Astrocyte of the spinal cord (primary cell): ENCODE measurements around the gene SHISA9.

Experiments
- DNase-seq: peaks from one replicate; pipeline ENCODE4 v3.0.0; 2011; ENCODE audit warnings: low read depth, low spot score
- H3K4me3 ChIP-seq: 2 replicates; pipeline ENCODE4 v1.5.1; 2011; ENCODE audit warnings: low read depth, mild to moderate bottlenecking, low read length, moderate library complexity
- CTCF ChIP-seq: IDR thresholded peaks from 2 replicates; pipeline ENCODE4 v1.5.1; 2012; ENCODE audit warnings: low read depth, mild to moderate bottlenecking, low read length, inconsistent platforms
- in situ Hi-C: cut with HindIII; loops from 2 replicates; pipeline ENCODE4 v1.10.0; 2017; ENCODE audit warnings: low sequenced_read_pairs

The SHISA9 gene

GRCh38 chr16:12936391-12936790 lies 35.0 kb downstream of the SHISA9 start:
- no peak for TF ChIP-seq CTCF
- no peak overlapping the region for H3K4me3 ChIP-seq
- in situ Hi-C loops, result no loop called here
- no peak for DNase-seq

- in situ Hi-C loops, result no loop called here
- no peak for TF ChIP-seq CTCF
- no peak for DNase-seq
- H3K4me3 ChIP-seq, result no peak overlapping the region
These were observed 40.5 kb downstream of the SHISA9 start for GRCh38 chr16:12941896-12942295.

- no peak for DNase-seq
- TF ChIP-seq CTCF, result no peak
- in situ Hi-C loops, result no loop called here
- no peak overlapping the region for H3K4me3 ChIP-seq
These were observed 41.5 kb downstream of the SHISA9 start for GRCh38 chr16:12942861-12943260.

GRCh38 chr16:12944300-12944699 lies 42.9 kb downstream of the SHISA9 start:
- no peak overlapping the region for H3K4me3 ChIP-seq
- TF ChIP-seq CTCF, result no peak
- no peak for DNase-seq
- in situ Hi-C loops, result no loop called here

GRCh38 chr16:12951392-12951791 lies 50.0 kb downstream of the SHISA9 start:
- in situ Hi-C loops, result no loop called here
- no peak for DNase-seq

GRCh38 chr16:12951976-12952375 lies 50.6 kb downstream of the SHISA9 start:
- no peak for DNase-seq
- in situ Hi-C loops, result no loop called here
- no peak for TF ChIP-seq CTCF
- H3K4me3 ChIP-seq, result no peak overlapping the region

More at GRCh38 chr16:12951392-12951791, 50.0 kb downstream of the SHISA9 start:
- no peak overlapping the region for H3K4me3 ChIP-seq
- no peak for TF ChIP-seq CTCF

- H3K4me3 ChIP-seq, result no peak overlapping the region
- no peak for DNase-seq
- TF ChIP-seq CTCF, result no peak
- in situ Hi-C loops, result no loop called here
These were observed 57.0 kb downstream of the SHISA9 start for GRCh38 chr16:12958366-12958765.
